Thoracic aorta (tissue), 2 donors: ENCODE measurements around the gene RAB12. TPM values are rescaled to one million over a fixed set of nuclear protein-coding genes. Genes with fewer than 3 reads are reported as not detected.

ENCODE experiments used
- ATAC-seq: fragments of 150-250 bp; one replicate; pipeline ENCODE4 v1.8.0; 2017; ENCODE audit warnings: low read depth; ENCODE audit not compliant: insufficient number of reproducible peaks, low FRiP score
- DNase-seq: peaks from one replicate; pipeline ENCODE4 v3.0.0-alpha.2; 2020; ENCODE audit warnings: low spot score
- H3K27ac ChIP-seq, 2 donors: fragments of 200-600 bp; sonication (generic); 1 replicate in 1 of 2; 2 replicates in 1 of 2; pipeline ENCODE4 v1.5.1; 2016; ENCODE audit warnings: mild to moderate bottlenecking in 2 of 2, moderate library complexity in 2 of 2
- H3K27me3 ChIP-seq: fragments of 200-600 bp; sonication (generic); replicated peaks from 2 replicates; pipeline ENCODE4 v1.6.0; 2016; ENCODE audit warnings: mild to moderate bottlenecking; ENCODE audit not compliant: insufficient read depth
- H3K36me3 ChIP-seq: fragments of 200-600 bp; sonication (generic); one replicate; pipeline ENCODE4 v1.5.1; 2016
- H3K4me1 ChIP-seq, 2 donors: fragments of 200-600 bp; sonication (generic); 1 replicate in 1 of 2; 2 replicates in 1 of 2; pipeline versions ENCODE4 v1.5.1 to v1.6.0; 2016; ENCODE audit warnings: low read depth in 2 of 2, mild to moderate bottlenecking in 1 of 2; ENCODE audit not compliant: control insufficient read depth in 1 of 2
- H3K4me3 ChIP-seq: fragments of 200-600 bp; sonication (generic); 2 replicates; pipeline ENCODE4 v1.5.1; 2016; ENCODE audit warnings: mild to moderate bottlenecking
- H3K9me3 ChIP-seq: fragments of 200-600 bp; sonication (generic); 2 replicates; pipeline ENCODE4 v1.5.1; 2016
- total RNA-seq, 2 donors: library from RNA; depleted of rRNA; stranded (reverse); fragments of >200 nt; gene quantifications; one replicate each; pipeline versions ENCODE4 v1.1.0 to v1.2.3, GENCODE V29; 2016
- TF ChIP-seq, protein P1 (sequence below): fragments of 200-600 bp; sonication (generic); IDR thresholded peaks from one replicate; pipeline ENCODE4 v1.5.1; 2019; ENCODE audit warnings: antibody characterized with exemption

The RAB12 gene
- total RNA-seq, 2 donors from 2014 or later = 40.1 to 55.0 TPM

DNA sequence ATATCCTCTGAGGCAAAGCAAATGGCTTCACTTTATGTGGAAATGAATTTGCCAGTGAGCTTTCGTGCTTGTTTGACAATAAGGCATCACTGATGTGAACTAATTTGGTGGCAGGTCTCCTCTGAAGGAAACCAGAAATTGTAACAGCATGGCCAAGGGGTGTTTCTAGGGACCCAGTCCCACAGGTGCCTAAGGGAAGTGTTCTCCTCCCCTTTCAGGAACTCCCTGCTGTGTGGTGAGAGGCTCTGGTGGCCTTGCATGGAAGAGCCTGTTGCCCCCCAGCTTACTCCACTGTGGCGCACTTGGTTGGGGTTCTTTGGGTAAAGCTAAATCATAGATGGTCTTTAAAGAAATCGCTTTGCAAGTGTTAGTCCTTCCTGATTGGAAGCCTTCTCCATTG lies 20.4 kb downstream of the RAB12 start:
- H3K4me1 ChIP-seq = peaks cover 3 to 13% of the 10 kb centered on the region in 2 donors
- no peaks in the 10 kb centered on the region for H3K27me3 ChIP-seq
- DNase-seq (no peak), ATAC-seq (no peak)
- H3K9me3 ChIP-seq = no peaks in the 10 kb centered on the region
- H3K27ac ChIP-seq = no peak overlapping the region
- H3K4me3 ChIP-seq = no peak overlapping the region
- TF ChIP-seq, protein P1, sequence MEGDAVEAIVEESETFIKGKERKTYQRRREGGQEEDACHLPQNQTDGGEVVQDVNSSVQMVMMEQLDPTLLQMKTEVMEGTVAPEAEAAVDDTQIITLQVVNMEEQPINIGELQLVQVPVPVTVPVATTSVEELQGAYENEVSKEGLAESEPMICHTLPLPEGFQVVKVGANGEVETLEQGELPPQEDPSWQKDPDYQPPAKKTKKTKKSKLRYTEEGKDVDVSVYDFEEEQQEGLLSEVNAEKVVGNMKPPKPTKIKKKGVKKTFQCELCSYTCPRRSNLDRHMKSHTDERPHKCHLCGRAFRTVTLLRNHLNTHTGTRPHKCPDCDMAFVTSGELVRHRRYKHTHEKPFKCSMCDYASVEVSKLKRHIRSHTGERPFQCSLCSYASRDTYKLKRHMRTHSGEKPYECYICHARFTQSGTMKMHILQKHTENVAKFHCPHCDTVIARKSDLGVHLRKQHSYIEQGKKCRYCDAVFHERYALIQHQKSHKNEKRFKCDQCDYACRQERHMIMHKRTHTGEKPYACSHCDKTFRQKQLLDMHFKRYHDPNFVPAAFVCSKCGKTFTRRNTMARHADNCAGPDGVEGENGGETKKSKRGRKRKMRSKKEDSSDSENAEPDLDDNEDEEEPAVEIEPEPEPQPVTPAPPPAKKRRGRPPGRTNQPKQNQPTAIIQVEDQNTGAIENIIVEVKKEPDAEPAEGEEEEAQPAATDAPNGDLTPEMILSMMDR = no peak
- peaks cover 17% of the 10 kb centered on the region for H3K36me3 ChIP-seq

DNA sequence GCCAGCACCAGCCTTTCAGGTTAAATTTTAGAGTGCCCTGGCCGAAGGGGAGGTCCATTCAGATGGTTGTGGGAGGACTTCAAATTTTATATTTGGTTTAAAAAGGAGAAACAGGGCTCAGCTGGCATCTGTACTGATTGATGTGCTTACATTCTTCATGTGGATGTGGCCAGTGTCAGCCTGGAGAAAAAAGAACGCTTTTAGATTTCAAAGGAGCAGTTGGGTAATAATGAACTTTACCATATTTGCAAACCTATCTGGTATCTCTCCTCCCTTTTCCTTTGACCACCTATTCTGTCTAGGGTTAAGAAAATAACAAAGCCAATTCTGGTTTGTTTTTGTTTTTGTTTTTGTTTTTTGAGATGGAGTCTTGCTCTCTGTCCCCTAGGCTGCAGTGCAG lies 21.3 kb downstream of the RAB12 start:
- Histone ChIP-seq H3K36me3 (peaks cover 17% of the 10 kb centered on the region), H3K27ac (no peak overlapping the region), H3K4me3 (no peak overlapping the region), H3K9me3 (no peaks in the 10 kb centered on the region), H3K27me3 (no peaks in the 10 kb centered on the region), H3K4me1 (peaks cover 3 to 13% of the 10 kb centered on the region in 2 donors)
- ATAC-seq (no peak), DNase-seq (no peak)
- TF ChIP-seq, protein P1 = no peak

DNA sequence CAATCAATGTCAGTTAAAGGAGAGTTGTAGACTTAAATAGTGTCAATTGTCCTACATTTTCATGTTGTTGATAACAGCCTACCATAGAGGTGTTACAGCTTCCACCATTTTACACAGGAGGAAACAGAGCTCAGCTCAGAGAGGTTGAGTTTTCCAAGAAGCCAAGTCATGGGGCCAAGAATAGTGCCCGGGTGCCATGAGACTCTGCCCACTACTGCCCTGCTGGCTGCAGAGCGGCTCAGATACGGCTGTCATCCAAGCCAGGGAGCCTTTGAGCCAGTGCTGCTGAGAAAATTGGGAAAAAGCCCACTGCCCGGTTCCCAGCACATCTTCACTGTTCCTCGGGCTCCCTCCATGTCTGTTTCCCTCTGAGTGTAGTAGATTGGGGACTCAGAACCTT lies 22.0 kb downstream of the RAB12 start:
- TF ChIP-seq, protein P1 = no peak
- DNase-seq (no peak), ATAC-seq (no peak)
- Histone ChIP-seq H3K4me1 (peaks cover 3 to 13% of the 10 kb centered on the region in 2 donors), H3K36me3 (peaks cover 21% of the 10 kb centered on the region), H3K4me3 (no peak overlapping the region), H3K27ac (no peak overlapping the region), H3K9me3 (no peaks in the 10 kb centered on the region), H3K27me3 (no peaks in the 10 kb centered on the region)

DNA sequence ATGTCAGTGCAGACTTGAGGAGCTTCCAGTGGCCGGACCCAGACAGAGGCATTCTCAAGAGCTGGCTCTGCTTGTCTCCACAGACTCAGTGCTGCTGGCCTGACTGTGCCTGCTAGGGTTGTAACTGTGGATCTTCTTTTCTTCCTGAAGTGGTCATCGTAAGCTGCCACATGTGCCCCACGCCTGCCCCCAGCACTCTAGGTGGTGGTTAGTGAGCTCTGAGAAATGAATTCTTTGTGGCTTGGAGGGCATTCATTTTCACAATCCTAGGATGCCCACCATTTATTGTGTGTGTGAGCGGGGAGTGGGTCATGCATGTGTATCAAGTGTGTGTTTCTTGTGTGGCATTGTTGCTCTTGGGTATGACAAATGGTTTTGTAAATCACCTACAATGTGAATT lies 23.1 kb downstream of the RAB12 start:
- no peaks in the 10 kb centered on the region for H3K9me3 ChIP-seq
- ATAC-seq = no peak
- TF ChIP-seq, protein P1 = no peak
- peaks cover 3 to 13% of the 10 kb centered on the region in 2 donors for H3K4me1 ChIP-seq
- no peaks in the 10 kb centered on the region for H3K27me3 ChIP-seq
- peaks cover 24% of the 10 kb centered on the region for H3K36me3 ChIP-seq
- DNase-seq = no peak
- no peak overlapping the region for H3K27ac ChIP-seq
- no peak overlapping the region for H3K4me3 ChIP-seq

DNA sequence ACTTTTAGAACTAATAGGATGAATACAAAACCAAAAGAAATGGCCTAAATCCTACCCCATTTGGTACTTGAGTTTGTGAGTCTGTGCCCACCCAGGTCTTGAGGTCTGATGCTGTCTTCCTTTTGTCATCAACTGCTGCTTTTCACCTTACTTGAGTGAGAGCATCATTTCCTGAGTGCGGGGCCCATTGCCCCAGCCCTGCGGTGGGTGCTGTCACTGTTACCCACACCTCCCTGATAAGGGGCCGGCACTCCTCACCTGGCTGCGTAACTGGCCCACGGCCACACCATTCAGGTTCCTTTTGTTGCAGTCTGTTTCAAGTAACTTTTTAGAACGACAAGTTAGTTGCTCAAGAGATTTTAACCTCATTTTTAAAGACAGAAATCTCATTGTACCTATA lies 25.3 kb downstream of the RAB12 start:
- Histone ChIP-seq H3K36me3 (peaks cover 36% of the 10 kb centered on the region), H3K4me3 (no peak overlapping the region), H3K27me3 (no peaks in the 10 kb centered on the region), H3K27ac (no peak overlapping the region), H3K4me1 (no peaks in the 10 kb centered on the region), H3K9me3 (no peaks in the 10 kb centered on the region)
- TF ChIP-seq, protein P1 = no peak
- ATAC-seq (no peak), DNase-seq (no peak)
